A172 (cell line): Measurements from ENCODE around the gene ISCA2. TPM values are rescaled to one million over a fixed set of nuclear protein-coding genes. Genes with fewer than 3 reads are reported as not detected.

Source experiments
- DNase-seq: peaks from one replicate; pipeline ENCODE4 v3.0.0-alpha.2; 2015; ENCODE audit warnings: low spot score
- total RNA-seq: library from RNA; depleted of rRNA; stranded (reverse); fragments of >200 nt; shearing (Covaris generic); gene quantifications from 2 replicates; pipeline ENCODE4 v1.2.3, GENCODE V29; 2014

The ISCA2 gene
- total RNA-seq, 1 experiment from 2014 or later, result 18.1 TPM

DNA sequence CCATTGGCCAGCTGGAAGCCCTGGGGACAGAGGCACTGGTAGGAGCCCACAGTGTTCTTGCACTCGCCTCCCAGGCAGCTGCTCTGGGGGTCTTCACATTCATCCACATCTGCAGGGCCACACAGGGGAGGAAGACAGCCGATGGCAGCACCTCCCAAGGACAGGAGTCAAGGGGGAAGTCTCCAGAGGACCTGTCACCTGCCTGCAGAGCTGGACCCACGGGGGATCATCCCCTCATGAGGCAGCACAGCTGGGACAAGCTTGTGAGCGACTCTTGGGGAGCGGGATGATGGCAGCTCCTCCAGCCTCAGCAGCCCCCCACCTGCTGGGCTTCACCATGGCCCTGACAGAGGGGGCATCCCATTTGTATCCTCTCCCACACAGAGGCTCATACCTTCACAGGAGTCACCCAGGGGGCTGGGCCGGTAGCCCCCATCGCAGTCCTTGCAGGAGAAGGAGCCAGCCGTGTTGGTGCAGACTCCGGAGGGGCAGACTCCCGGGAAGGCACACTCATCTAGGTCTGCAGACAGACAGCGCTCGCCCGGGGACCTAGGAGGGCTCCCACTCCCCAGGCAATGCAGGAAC is 15.4 kb downstream of the ISCA2 start:
- DNase-seq, result no peak

DNA sequence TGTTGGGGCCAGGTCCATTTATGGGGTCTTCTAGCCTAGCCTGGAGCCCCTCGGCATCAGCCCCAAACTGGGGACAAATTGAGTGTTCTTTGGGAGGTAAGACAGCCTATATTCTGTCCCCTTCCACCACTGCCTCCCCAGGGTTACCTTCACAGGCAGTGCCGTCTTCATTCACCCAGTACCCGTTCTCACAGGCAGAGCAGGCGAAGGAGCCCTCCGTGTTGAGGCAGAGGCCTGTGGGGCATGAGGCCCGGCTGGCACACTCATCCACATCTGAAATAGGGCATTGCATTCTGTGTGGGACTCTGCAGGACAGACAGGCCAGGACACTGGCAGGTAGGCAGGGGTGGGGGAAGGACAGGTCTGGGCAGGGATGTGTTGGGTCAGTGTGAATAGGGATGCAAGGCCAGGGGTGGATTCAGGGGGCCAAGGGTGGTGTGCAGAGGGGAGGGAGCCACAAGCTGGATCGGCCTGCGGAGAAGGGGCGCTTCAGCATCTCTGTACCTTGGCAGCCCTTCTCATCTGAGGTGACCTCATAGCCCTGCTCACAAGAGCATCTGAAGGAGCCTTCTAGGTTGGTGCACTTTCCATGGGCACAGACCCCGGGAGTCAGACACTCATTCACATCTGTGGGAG is 16.1 kb downstream of the ISCA2 start:
- DNase-seq, result no peak

DNA sequence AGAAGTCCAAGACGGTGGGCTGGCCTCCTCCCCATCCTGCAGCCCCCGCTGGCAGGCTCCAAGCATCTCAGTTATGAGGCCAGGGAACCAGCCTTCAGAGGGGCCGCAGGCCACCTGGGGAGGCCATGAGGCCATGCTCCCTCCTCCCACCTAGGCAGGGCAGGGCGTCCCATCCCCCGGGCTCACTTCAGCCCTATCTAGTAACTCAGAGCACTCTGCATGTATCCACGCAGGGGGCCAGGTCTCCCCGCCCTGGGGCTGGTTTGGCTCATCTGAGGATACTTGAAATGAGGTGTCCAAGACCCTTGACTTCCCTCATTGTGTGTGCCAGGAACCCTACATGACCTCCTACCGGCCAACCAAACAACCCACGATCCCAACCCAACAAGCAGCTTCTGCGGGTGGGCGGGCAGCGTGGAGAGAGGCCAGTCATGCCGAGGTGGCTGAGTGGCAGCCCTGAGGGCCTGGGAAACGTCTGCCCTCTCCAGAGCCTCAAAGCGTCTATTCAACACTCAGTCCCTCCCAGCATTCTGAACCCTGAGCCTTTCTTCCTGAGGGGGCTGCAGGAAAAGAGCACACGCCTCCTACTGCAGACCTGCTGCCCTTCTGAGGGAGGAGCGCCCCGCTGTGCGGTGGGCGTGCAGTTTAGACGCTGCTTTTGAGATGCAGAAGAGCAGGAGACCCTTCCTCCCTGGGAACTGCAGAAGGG is 16.8 kb downstream of the ISCA2 start:
- DNase-seq, result no peak

GRCh38 chr14:74510959-74511409 is 17.4 kb downstream of the ISCA2 start:
- peak; percentile 53 for DNase-seq

- DNase-seq, result no peak
These were observed 18.6 kb downstream of the ISCA2 start for GRCh38 chr14:74511966-74512830.

DNA sequence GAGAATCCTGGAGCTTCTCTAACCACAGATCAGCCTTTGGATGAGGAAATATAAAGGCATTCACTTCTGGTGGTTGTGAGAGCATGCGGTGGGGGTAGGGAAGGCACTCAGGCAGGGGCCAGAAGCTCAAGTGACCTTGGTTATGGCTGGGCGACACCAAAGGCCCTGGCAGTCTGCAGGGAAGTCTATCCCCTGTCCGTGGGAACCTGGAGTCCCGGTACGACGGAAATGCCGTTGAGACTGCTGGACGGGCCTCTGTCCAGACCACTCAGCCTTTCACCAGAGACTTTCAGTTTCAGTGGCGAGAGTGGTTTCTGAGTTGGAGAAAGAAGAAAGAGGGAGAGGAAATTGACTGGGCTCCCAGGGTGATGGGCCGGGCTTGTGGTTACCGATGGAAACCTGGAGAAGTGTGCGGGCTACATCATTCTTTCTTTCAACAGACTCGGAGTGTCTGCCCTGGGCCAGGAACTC is 20.9 kb downstream of the ISCA2 start:
- DNase-seq, result peak; percentile 87

DNA sequence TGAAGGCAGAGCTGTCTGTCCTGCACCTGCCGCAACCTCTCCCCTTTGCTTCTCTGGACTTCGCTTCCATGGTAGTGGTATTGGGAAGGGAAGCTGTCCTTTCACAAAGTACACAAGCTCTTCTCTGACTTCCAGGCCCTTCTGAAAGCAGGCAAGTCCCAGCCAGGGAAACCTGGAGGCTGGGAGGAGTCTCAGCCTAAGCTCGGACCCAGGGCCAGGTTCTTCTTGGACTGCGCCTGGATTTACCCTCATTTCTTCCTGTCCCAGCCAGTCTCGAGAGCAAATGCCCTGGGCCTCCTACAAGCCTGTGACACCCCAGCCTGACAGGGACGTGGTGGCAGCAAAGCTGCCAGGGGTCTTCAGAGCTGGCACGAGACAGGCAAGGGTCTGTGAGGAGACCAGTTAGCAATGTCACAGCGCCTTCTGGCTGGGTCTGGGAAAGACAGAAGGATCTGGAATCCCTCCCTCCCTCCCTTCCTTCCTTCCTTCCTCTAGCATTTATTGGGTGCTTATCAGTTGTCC is 22.4 kb downstream of the ISCA2 start:
- no peak for DNase-seq

DNA sequence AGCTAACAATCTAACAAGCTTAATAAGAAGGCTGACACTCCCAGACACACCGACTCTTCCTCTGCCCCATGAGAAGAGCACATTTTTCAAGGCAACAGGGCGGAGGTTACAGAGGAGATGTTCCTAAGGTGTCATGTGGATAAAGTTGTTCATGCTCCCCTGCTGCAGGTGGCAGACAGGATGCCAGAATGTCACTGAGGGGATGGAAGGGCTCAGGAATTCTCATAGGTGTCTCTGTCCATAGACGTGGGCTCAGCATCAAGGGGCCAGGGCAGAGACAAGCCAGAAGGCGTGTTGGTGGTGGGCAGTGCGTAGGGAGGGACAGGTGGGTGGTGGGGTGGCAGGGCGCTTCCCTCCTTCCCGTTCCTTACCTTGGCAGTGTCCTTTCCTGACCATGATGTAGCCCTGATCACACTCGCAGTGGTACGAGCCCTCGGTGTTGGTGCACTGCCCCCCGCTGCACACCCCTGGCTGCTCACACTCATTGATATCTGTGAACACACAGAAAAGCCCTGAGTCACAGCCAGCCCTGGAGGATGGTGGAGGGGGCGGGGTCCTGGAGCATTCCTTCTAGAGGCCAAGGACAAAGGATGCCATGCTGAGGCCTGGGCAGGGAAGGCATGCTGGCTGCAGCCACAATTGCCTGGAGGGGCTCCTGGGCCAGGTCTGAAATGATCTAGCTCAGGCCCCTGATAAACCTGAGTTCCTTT is 23.0 kb downstream of the ISCA2 start:
- DNase-seq, result peak; percentile 27

- DNase-seq, result no peak
These were observed 24.2 kb downstream of the ISCA2 start for GRCh38 chr14:74517731-74518130.

GRCh38 chr14:74518221-74518620 is 24.7 kb downstream of the ISCA2 start:
- DNase-seq, result no peak

DNA sequence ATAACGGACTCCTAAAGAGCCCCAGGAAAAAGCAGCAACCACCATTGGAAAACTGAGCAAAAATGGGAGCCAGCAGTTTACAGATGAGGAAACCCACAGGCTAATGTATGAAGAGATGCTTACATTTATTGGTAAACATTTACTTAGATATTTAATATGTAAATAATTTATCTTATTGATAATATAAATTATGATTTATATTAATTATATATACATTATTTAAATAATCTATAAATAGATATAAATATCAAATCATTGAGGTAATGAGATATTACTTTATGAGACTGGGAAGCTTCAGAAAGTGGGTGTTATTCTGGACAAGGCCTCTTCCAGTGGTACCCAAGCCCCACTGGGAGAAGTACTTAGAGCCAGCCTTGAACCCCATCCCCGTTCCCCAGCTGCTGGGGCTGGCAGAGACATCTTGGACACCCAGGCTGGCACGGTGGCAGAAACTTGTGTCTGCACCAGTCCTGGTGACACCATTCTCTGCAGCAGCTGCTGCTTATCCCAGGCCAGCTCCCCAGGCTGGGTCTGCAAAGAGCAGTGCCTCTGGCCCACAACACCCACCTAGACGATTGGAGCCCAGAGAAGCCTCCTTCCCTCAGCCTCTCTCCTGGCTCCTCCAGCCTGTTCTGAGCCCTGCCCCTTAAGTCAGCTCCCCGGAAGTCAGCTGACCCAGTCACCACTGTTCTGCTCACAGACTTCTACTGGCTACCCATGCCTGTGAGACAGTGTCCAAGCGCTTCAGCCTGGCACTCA is 25.9 kb downstream of the ISCA2 start:
- no peak for DNase-seq

GRCh38 chr14:74521756-74522155 is 28.2 kb downstream of the ISCA2 start:
- no peak for DNase-seq

DNA sequence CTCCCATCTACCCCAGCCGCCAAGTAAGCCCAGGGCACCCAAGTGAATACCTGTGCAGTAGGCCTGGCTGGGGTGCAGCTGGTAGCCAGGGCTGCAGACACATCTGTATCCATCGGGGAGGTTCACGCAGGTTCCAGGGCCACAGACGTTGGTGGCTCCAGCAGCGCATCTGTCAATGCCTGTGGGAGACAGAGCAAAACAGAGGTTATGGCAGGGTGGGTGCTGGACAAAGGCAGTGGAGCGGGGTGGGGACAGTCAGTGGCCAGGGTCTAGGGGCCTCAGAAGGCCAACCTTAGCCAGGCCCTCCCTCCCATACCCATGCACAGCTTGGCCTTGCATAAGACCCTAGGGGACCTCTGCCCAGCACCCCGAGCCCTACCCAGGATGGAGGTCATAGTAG is 29.2 kb downstream of the ISCA2 start:
- DNase-seq, result no peak

- no peak for DNase-seq
These were observed 30.7 kb downstream of the ISCA2 start for GRCh38 chr14:74524076-74524811.

GRCh38 chr14:74524812-74525135 is 31.2 kb downstream of the ISCA2 start:
- no peak for DNase-seq

- no peak for DNase-seq
These were observed 31.8 kb downstream of the ISCA2 start for GRCh38 chr14:74525361-74525851.

GRCh38 chr14:74526854-74527585 is 33.5 kb downstream of the ISCA2 start:
- DNase-seq, result no peak

GRCh38 chr14:74527736-74528280 is 34.2 kb downstream of the ISCA2 start:
- DNase-seq, result no peak

- DNase-seq, result no peak
These were observed 34.8 kb downstream of the ISCA2 start for GRCh38 chr14:74528406-74528805.
